HepG2 (cell line): Measurements from ENCODE around the gene SLC9A5.

Source experiments
- CBX2 ChIP-seq, 2 experiments: fragments of 200-600 bp in 1 of 2; sonication (generic); formaldehyde crosslinking in 1 of 2; IDR thresholded peaks; 2 replicates each; pipeline versions ENCODE4 v1.7.0 to v1.8.1; 2018 to 2022; ENCODE audit warnings: low read depth in 2 of 2, low read length in 1 of 2, mild to moderate bottlenecking in 1 of 2, missing genetic modification reagents in 1 of 2
- SUZ12 ChIP-seq: fragments of 150-350 bp; IDR thresholded peaks from 2 replicates; pipeline ENCODE4 v1.6.1; 2014; ENCODE audit warnings: low read depth, low read length
- ZNF20 ChIP-seq: sonication (generic); formaldehyde crosslinking; IDR thresholded peaks from 2 replicates; pipeline ENCODE4 v1.4.0; 2020; ENCODE audit warnings: mild to moderate bottlenecking, moderate library complexity, missing genetic modification reagents

DNA sequence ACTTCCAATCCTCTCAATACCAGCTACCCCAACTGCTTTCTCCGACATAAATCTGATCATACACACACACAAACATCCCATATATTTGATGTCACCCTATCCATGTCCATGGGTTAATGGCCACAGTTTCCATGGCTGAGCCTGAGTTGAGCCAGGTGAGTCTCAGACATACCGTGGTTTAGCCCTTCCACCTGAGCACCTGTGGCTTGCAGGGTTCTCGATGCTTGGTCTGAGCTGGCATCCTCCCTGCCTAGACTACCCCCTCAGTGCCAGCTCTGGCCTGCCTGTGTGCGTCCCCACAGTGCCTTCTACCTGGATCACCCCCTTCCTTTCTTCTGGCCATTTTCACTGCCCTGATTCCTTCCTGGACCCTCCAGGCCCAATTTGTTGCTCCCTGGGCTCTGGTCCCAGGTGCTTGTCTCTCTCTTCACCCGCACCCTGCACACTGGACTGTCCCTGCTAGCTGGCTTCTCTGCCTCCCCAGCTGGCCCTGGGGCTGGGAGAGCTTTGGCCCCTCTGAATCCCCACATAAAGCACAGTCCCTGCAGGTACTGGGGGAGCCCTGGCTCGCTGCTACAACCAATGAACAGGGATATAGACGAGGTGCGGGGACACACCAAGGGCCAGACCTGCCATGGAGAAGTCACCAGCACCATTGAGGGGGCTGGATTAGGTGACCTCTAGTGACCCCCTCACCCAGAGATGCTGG lies 42.5 kb upstream of the SLC9A5 start:
- TF ChIP-seq CBX2 (IDR thresholded peaks at IDR 0.05; ENCODE audit: low read depth, low read length): no peak
- no peak for TF ChIP-seq CBX2 (CRISPR knock-in tag; IDR thresholded peaks at IDR 0.05; ENCODE audit: low read depth)
- TF ChIP-seq ZNF20 (CRISPR knock-in tag): no peak
- TF ChIP-seq SUZ12: no peak
